ENCODE results near the gene MPRIP.
A peak's percentile ranks its signal among the peaks of the same experiment; 100 is the strongest.

Gene MPRIP

DNA sequence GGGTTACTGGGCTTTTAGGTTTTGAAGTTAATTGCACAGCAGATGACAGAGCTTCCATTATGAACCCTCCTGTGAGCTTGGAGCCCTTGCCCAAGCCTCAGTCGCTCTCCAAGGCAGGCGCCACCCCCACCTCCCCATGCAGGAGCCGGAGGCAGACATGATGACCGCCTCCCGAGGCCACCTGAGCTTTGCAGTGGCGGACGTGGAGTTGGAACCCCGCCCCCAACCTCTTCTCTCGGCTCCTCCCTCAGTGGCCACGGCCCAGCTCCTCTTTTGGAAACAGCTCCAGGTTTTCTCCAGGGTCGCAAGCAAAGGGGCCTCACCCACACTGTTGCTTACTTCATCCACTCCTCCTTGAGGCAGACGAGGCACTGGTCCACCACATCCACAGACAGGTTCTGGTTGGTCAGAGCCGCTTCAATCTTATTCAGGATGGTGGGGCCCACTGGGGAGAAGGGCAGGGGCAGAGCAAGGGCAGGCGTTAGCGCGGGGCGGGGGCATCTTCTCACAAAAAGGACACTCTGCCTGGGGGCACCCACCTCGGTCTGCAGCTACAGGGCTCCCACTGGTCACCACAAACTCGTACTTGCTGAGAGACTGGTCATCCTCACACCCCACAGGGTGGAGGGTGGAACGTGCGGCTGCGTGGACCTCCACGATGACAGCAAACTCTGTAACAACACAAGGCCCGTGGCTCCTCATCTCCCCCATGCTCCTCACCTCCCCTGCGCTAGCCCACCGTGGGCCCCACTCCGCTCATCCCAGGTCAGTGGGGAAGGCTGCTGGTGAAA, 172.6 kb downstream of the MPRIP start:
- no peak for DNase-seq (ENCODE audit: low spot score)

GRCh38 chr17:17215575-17215974, 173.3 kb downstream of the MPRIP start:
- no peak for DNase-seq (ENCODE audit: low spot score)

DNA sequence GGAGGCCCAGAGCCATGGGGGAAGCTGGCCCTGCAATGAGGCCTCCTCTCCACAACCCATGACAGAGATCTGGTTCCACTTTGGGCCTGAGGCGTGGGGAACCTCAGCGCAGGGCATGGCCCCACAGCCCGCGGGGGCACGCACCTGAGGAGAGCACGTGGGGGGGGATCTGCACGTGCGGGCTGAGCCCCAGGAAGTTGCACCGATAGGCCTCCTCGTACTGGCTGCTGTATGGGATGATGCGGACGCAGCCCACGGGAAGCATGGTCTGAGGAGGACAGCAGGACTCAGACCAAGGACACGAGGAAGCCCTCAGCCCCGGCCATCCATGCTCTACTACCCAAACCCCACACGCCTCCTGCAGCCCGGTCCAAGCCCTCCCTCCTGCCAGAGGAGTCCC, 174.0 kb downstream of the MPRIP start:
- no peak for DNase-seq (ENCODE audit: low spot score)

- no peak for DNase-seq (ENCODE audit: low spot score)
Observed at GRCh38 chr17:17216776-17217175, 174.5 kb downstream of the MPRIP start.

GRCh38 chr17:17217995-17218394, 175.7 kb downstream of the MPRIP start:
- no peak for DNase-seq (ENCODE audit: low spot score)

DNA sequence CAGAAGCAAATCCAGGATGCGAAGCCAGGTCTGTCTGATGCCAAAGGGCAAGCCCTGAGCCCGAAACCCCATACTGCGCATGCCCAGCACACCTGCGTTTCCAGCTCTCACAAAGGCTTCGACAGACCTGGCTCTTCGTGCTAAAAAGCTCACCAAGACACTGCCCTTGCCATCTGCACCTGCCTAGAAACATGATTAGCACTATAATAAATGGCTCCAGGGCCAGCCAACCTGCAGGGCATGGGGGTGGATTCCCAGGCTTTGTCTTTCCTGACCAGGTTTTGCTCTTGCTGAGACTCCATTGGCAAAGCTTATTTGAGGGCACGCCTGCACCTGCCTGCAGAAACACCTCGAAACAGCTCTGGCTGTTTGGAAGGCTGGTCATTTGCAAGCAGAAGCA, 178.3 kb downstream of the MPRIP start:
- no peak for DNase-seq (ENCODE audit: low spot score)

DNA sequence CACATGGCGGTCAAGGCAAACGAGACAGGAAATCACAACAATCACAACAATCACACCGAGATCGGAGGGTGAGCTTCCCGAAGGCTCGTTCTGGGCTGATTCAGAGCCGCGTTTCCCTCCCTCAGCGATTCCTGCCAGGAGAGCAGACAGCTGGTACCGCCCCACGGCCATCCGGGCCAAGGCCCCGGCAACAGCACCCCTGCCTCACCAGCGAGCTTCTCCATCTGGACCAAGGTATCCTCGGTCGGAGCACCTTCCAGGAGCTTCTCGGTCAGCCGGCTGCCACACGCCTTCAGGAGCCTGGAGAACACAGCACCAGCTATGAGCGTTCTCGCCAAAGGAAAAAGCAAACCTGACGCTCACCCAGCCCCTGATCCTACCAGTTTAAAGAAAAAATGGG, 179.1 kb downstream of the MPRIP start:
- no peak for DNase-seq (ENCODE audit: low spot score)

GRCh38 chr17:17223736-17224135, 181.5 kb downstream of the MPRIP start:
- no peak for DNase-seq (ENCODE audit: low spot score)

GRCh38 chr17:17224137-17224536, 181.9 kb downstream of the MPRIP start:
- no peak for DNase-seq (ENCODE audit: low spot score)

DNA sequence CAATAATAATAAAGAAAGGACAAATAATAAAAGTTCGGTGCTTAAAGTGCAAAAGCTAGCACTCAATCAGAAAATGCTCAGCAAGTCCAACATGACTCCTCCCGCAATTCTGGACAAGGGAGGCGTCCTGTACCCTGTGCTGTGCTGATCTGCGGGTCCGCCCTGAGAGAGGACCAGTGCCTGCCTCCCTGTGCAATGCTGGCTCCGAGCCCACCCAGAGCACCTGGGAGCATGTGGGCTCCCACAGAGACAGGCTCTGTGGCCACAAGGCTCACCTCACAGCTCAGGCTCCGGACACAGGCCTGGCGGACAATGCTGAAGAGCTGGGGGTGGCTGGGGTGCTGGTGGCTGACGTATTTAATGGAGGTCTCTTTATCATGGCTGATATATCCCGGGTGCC, 183.6 kb downstream of the MPRIP start:
- DNase-seq (ENCODE audit: low spot score): no peak

- no peak for DNase-seq (ENCODE audit: low spot score)
Observed at GRCh38 chr17:17226451-17227265, 184.4 kb downstream of the MPRIP start.

DNA sequence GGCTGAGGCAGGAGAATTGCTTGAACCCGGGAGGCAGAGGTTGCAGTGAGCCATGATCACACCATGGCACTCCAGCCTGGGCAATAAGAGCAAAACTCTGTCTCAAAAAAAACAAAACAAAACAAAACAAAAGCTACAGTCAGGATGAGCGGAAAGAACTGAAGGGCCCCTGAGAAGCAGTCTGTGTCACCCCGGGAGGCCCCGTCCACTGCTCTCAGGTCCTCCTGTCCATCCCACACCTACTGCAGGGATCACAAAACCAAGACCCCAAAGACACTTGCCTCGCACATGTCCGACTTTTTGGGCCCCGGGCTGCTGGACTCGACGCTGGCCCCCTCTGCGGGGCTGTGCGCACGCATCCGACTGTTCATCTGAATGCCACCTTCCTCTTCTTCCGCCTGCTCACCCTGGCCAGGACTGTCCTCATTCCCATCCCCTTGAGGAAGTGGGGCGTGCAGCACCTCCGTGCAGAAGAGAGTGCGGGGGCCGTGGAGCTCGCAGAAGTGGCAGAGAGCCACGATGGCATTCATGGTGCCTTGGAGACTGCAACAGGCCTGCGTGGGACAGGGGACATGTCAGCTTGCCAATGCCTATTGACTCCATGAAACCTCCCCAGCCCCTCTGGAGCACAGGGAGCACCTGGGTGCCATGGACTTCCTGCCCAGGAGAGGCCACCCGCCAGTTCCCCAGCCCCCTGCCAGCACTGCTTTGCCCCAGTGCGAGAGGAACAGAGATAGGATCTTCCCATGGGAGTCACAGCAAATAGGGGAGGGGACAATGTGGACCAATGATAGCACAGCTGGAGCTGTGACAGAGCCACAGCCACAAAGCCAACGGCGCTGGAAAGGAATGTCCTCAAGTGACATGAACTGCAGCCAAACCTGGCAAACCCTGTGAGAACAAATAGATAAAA, 185.6 kb downstream of the MPRIP start:
- DNase-seq (ENCODE audit: low spot score): no peak

GRCh38 chr17:17228521-17229279, 186.4 kb downstream of the MPRIP start:
- no peak for DNase-seq (ENCODE audit: low spot score)

GRCh38 chr17:17229416-17230384, 187.4 kb downstream of the MPRIP start:
- DNase-seq (ENCODE audit: low spot score): no peak

DNA sequence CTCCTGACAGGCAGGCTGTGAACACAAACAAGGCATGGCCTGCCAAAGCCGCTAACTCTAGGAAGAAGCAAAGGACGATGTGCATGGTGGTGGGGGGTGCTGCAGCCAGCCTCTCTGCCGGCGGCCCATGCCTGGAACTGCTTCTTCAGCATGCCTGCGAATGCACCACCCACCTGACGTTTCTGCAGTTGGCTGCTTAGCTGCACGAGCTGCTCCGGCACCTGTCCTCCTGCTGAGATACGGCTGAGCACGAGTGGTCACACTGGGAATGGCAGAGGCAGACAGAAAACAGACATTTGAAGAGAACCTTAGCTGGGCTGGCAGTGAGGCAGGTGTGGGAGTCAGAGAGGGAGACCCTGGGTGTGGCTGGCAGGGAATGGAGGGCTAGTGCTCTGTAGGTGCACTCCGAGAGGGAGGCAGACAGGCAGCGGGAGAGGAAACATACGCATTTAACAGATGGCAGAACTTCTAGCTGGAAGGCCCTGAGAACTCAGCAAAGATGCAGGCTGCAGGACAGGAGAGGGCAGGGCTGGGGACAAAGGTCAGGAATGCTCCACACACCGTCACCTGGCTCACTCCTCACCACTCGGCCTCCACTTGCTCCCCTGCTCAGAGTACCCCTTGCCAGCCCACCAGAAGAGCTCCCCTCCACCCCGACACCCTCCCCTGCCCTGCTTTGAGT, 189.5 kb downstream of the MPRIP start:
- no peak for DNase-seq (ENCODE audit: low spot score)

- no peak for DNase-seq (ENCODE audit: low spot score)
Observed at GRCh38 chr17:17232303-17232621, 190.0 kb downstream of the MPRIP start.

GRCh38 chr17:17235212-17236174, 193.2 kb downstream of the MPRIP start:
- no peak for DNase-seq (ENCODE audit: low spot score)

GRCh38 chr17:17236295-17237025, 194.2 kb downstream of the MPRIP start:
- DNase-seq (ENCODE audit: low spot score): peak; percentile 48
